KG1 (cell line): ENCODE data around the gene PHPT1.
"Not testable (repeated sequence)": the region's sequence is repeated elsewhere in the genome, so short reads cannot be mapped to it uniquely, and the experiment has no call there.

Experiments
- DNase-seq: peaks from one replicate; lab custom pipeline; 2025; lab: John Stamatoyannopoulos, UW

The PHPT1 gene

GRCh38 chr9:136837146-136837855 lies 11.9 kb upstream of the PHPT1 start:
- DNase-seq, result no peak

- not testable (repeated sequence) for DNase-seq
Observed at GRCh38 chr9:136837856-136838277, 11.3 kb upstream of the PHPT1 start.

DNA sequence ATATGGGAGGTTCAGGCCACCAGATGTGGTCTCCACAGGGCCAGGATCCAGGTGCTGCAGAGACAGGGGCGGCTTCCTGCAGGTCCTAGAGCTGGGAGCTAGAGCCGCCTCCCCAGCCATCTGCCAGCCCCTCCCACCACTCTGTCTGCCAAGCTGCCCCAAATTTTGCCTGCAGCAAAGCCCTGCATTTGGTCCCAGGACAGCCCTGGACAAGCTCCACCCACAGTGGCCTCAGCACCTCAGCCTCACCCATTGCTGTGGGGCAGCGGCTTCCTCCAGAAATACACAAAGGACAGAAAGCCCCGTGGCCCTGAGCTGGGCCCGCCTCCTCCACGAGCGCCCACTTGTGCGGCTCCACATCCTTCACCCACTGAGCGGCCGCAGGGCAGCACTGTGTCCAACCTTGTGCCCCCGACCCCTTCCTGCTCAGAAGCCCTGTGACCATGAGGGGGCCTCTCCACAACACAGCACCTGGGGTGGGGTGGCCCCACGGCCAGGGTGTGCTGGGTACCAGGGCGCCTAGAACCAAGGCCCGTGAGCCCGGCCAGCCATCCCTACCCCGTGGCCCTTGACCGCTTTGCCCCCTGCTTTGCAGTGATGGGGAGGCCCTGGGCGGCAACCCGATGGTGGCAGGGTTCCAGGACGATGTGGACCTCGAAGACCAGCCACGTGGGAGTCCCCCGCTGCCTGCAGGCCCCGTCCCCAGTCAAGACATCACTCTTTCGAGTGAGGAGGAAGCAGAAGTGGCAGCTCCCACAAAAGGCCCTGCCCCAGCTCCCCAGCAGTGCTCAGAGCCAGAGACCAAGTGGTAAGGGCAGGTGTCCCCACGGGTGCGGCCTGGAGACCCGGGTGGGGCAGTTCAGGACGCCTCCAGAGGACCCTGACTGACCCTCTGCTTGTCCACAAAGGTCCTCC lies 10.6 kb upstream of the PHPT1 start:
- DNase-seq, result no peak

- no peak for DNase-seq
Observed at GRCh38 chr9:136839229-136840139, 9.7 kb upstream of the PHPT1 start.

- no peak for DNase-seq
Observed at GRCh38 chr9:136840140-136840876, 8.9 kb upstream of the PHPT1 start.

- DNase-seq, result no peak
Observed at GRCh38 chr9:136840877-136841645, 8.1 kb upstream of the PHPT1 start.

DNA sequence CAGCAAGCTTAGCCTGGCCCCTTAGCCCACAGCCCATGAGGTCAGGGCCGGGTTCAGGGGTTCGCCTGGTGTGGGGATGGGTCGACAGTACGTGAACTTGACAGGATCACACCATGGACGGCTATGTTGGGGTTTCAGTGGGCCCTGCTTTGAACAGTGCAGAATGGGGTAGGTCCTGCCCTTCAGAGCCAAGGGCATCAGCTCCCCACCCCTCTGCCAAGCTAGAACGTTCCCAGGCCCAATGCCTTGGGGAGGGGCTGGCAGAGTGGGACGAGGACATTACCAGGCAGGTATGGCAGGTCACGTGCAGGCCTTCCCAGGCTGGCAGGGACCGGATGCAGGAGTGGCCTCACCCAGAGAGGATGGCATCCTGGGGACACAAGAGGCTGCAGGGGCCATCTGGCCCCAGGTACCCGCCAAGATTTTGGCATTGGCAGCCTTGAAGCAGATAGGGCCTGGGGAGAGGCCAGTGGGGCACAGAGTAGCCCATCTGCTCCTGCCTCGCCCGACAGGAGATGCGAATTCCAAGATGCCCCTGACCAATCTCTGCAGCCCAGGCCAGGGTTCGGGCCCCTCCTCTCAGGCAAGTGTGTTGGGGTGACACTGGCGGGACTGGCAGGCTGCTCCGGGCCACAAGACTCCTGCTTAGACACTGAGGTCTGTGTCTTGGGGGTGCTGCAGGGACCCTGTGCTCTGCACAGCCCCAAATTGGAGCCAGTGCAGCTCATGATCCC lies 7.4 kb upstream of the PHPT1 start:
- DNase-seq, result not testable (repeated sequence)

GRCh38 chr9:136842380-136842948 lies 6.7 kb upstream of the PHPT1 start, which contains the start of gene AJM1:
TSS of gene AJM1 (plus strand) at chr9:136842478. CDS start at chr9:136844415, 1,937 bp downstream.
- peak; percentile 81 for DNase-seq

DNA sequence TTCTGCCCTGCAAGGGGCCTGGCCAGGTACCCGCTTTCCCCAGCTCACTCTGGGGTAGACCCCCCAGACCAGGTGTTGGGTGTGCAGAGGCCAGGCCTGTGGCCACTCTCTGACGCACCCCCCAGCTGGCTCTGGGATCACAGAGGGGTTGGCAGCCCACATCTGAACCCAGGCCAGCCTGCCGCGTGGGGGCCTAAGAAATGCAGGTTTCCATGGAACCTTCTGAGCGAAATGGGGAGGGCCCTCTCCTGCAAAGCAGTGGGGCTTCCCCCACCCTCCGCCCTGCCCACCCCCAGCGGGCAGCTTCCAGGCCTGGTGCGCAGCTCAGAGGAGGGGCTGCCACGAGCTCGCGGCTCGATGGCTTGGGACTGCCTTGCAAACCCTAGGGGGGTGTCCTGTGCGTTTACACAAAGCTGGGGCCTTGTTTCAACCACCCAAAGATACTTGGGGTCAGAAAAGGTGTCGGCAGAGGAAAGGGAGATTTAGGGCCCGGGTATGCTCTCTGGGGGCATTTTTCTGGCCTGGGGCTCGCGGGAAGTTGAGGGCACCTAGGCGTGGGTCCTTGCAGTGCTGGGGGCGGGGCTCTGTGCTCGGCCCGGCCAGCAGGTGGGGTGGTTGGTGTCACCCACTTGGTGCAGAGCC lies 5.9 kb upstream of the PHPT1 start:
- DNase-seq, result not testable (repeated sequence)

- DNase-seq, result not testable (repeated sequence)
Observed at GRCh38 chr9:136843801-136844740, 5.1 kb upstream of the PHPT1 start.

DNA sequence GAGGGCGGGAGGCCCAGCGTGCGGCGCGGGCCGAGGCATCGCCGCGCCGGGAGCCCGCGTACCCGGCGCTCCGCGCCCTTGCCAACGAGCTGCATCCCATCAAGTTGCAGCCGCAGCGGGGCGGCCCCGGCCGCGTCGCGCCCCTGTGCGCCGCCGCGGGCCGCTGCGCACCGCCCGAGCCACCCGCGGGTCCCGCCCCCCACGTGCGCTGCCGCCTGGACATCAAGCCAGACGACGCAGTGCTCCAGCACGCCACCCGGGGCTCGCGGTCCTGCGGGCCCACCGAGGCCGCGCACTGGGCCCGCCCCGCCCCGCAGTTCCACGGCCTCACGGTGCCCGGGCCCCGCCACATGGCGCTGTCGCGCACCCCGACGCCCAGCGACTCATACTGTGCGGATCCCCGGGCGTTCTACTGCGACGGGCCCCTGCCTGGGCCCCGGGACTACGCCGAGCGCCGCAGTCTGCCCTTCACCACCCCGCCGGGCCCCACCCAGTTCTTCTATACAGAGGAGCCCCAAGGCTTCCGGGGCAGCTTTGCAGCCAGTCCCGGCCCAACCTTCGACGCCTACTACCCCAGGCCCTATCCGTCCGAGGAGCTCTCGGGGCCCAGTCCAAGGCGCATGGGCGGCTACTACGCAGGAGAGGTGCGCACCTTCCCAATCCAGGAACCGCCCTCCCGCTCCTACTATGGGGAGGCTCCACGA lies 4.3 kb upstream of the PHPT1 start:
- DNase-seq, result no peak

- no peak for DNase-seq
Observed at GRCh38 chr9:136845465-136846260, 3.5 kb upstream of the PHPT1 start.

DNA sequence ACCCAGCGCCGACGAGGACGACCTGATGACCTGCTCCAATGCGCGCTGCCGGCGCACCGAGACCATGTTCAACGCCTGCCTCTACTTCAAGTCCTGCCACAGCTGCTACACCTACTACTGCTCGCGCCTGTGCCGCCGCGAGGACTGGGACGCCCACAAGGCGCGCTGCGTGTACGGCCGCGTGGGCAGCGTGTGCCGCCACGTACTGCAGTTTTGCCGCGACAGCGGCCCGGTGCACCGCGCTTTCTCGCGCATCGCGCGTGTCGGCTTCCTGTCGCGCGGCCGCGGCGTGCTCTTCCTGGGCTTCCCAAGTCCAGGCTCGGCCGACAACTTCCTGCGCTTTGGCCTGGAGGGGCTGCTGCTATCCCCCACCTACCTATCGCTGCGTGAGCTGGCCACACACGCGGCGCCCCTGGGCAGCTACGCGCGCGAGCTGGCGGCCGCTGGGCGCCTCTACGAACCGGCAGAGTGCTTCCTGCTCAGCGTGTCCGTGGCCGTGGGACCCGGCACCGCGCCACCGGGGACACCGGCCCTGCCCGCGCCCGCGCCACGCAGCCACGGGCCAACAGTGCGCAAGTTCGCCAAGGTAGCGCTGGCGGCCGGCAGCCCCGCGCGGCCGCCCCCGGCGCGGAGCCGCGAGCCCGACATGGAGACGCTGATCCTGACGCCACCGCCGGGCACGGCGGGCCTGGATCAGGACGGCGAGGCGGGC lies 2.7 kb upstream of the PHPT1 start:
- no peak for DNase-seq

DNA sequence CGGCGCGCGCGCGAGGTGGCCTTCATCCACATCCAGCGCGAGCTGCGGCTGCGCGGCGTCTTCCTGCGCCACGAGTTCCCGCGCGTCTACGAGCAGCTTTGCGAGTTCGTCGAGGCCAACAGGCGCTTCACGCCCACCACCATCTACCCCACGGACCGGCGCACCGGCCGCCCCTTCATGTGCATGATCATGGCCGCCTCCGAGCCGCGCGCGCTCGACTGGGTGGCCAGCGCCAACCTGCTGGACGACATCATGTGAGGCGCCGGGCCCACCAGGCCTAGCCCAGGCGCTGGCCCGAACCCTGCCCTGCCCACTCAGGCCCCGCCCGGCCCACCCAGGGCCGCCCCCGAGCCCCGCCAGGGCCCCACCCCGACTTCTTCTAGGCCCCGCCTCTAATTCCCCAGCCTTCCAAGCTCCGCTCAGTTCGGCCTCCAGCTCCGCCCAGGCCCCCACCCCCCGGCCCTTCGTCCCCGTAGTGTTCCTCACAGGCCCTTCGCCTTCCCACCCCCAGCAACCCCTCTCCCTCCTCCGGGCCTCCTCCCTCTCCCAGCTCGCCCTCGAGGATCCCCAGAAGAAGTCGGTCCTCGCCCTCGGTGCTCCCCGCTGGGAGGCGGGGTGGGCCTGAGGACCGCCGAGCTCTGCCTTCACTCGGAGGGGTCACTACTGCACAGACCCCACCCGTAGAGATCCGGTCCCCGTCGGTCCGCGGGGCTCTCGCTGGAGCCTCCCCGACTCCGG lies 2.0 kb upstream of the PHPT1 start:
- no peak for DNase-seq

GRCh38 chr9:136847826-136848392 lies 1.3 kb upstream of the PHPT1 start:
- no peak for DNase-seq
